ENCODE measurements around the gene SMIM35.
A peak's percentile ranks its signal among the peaks of the same experiment; 100 is the strongest.
"Not testable (repeated sequence)": the region's sequence is repeated elsewhere in the genome, so short reads cannot be mapped to it uniquely, and the experiment has no call there.

SMIM35 gene

DNA sequence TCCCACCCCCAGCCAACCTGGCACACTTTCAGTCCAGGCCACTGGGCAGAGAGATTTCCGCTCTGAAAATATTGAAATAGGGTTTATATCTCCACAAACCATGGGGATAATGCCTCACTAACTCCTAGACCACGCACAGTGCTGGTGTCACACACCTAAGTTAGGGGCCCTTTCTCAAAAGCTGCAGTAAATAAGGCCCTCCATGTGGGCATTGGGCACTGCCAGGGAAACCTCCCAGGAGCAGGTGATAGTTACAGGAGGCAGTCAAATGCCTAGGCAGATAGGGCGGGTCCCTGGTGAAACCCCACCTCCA, 103.6 kb downstream of the SMIM35 start:
- DNase-seq (ENCODE audit: low spot score), result no peak

DNA sequence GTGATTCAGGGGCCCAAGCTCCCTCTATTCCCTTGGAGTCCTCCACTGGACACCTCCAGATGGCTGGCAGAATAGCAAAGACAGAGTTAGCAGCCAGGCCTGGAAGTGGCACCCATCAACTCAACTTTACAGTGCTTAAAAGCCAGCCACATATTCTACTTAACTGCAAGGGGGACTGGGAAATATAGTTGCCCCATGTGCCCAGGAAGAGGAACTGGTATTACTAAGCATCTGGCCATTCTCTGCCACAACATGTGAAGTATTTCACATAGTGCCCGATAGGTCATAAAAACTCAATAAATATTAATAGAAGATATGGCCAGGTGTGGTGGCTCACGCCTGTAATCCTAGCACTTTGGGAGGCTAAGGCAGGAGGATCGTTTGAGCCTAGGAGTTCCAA, 106.0 kb downstream of the SMIM35 start:
- no peak for DNase-seq (ENCODE audit: low spot score)

DNA sequence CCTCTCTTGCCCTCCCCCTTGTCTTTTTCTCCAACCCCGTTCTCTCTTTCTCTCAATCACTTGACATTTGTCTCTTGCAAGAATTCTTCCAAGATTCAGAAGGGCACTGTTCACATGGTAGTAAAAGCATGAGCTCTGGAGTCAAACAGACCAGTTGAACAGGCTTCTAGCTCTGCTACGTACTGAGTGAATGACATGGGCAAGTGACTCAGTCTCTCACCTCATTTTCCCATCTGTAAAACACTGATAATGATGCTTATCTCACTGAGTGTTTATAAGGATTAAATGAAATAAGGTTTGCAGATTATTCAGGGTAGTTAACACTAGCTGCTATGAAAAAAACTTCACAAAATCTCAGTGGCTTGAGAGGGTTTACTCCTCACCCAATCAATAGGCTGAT, 106.5 kb downstream of the SMIM35 start:
- DNase-seq (ENCODE audit: low spot score), result no peak

DNA sequence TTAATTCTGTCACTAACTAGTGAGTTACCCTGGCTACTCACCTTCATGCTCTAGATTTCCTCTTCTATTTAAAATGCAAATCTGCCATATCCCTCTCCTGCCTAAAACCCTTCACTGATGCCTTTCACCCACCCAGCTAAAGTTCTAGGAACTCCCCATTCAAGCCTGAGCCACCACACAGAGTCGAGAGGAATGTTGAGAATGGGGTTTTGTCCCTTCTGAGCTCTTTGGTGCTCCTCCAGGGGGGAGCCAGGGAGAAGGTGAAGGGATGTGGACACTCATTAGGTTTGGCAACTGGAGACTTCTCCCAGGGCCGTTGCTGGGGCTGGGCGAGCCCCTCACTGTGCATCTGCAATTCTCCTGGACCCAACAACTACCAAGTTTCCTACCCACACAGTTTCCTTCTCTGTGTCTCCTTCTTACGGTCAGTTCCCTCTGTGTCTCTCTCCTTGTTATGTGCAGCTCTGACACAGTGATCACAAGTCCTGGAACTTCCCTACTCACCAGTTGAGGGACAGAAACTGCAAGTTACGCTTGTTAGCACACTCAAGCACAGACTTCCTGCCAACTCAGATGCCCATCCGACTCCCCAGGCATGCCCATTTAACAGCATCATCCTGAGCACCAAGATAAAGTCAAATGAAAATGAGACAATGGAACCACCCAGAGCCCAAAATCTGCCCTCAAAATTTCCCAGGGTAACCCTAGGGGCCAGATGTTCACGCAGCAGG, 107.1 kb downstream of the SMIM35 start:
- DNase-seq (ENCODE audit: low spot score), result peak; percentile 3

DNA sequence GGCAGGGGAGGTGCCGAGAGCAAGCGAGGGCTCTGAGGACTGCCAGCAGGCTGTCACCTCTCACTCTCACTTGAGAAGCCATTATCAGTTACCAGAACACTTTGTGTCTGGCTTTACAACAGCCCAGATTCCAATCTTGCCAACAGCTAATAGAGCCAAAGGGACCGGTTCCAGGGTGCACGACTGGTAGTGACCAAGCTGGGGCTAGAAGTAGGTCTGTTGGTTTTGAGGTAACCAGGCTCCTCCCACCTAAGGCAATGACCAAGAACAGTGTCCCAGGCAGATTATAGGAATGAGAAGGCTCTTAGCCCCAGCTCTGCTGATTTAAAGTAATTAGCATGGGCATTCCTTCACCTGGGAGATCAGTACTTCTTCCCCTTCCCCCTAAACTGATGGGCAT, 107.8 kb downstream of the SMIM35 start:
- no peak for DNase-seq (ENCODE audit: low spot score)

DNA sequence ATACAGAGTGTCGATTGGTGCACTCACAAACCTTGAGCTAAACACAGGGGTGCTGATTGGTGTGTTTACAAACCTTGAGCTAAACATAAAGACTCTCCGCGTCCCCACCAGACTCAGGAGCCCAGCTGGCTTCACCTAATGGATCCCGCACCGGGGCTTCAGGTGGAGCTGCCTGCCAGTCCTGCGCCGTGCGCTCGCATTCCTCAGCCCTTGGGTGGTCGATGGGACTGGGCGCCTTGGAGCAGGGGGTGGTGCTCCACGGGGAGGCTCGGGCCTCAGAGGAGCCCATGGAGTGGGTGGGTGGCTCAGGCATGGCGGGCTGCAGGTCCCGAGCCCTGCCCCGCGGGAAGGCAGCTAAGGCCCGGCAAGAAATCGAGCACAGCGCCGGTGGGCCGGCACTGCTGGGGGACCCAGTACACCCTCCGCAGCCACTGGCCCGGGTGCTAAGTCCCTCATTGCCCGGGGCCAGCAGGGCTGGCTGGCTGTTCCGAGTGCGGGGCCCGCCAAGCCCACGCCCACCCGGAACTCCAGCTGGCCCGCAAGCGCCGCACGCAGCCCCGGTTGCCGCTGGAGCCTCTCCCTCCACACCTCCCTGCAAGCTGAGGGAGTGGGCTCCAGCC, 108.4 kb downstream of the SMIM35 start:
- DNase-seq (ENCODE audit: low spot score), result not testable (repeated sequence)

DNA sequence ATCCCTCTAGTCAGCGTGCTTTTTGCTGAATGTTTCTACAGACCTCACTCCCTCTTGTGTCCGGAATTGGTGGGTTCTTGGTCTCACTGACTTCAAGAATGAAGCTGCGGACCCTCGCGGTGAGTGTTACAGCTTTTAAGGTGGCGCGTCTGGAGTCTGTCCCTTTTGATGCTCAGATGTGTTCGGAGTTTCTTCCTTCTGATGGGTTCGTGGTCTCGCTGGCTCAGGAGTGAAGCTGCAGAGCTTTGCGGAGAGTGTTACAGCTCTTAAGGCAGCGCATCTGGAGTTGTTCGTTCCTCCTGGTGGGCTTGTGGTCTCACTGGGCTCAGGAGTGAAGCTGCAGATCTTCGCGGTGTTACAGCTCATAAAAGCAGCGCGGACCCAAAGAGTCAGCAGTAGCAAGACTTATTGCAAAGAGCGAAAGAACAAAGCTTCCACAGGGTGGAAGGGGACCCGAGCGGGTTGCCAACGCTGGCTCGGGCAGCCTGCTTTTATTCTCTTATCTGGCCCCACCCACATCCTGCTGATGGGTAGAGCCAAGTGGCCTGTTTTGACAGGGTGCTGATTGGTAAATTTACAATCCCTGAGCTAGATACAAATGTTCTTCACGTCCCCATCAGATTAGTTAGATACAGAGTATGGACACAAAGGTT, 109.0 kb downstream of the SMIM35 start:
- DNase-seq (ENCODE audit: low spot score), result not testable (repeated sequence)

DNA sequence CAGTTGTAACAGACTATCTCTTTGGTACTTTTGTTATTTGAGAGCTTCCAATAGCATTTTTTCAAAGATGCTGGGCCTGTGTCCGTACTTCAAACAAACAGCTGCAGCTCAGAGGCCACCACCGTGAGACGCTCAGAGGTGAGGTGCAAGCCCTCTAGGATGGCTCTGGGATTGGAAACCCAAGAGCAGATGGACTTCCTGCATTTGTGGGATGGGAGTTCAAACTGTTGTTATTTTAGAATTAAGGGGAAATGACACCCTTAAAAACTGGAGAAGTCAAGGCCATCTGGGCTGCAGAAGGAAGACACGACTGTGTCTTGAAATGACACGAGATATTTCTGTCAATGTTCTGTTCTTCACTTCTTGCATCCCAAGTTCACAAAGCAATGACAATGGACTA, 109.7 kb downstream of the SMIM35 start:
- DNase-seq (ENCODE audit: low spot score), result no peak

DNA sequence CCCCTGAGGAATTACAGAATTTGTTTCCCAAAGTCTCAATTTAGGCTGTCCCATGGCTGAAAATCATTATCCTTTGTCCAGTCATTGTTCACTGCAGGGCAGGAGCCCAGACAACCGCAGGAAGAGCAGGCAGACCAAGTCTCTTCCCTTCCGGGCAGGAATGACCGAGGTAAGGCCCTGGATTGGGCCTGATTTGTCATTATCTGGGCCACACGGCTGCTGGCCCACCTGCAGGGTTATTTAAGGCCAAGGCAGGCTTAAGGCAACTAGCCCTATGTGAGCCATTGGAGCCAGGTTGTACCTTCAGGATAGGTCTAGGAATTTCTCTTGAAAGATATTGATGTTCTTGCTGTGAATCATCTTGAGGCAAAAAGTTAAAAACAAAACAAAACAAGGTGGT, 110.3 kb downstream of the SMIM35 start:
- no peak for DNase-seq (ENCODE audit: low spot score)

DNA sequence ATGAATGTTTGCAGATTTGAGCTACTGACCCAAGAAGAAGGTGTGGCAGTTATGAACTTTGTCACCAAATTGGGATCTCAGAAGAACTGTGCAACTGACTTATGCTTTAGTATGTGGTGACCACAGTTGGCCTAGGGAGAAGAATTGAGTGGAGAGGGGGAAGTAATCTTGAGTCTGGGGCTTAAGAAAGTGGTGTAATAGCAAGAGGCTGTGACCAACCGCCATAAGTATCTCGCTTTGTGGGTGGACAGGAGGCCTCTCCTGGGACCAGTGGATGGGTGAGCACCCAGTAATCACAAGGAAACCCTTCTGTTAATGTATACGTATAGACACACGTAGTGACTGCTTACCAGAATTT, 113.3 kb downstream of the SMIM35 start:
- DNase-seq (ENCODE audit: low spot score), result no peak

DNA sequence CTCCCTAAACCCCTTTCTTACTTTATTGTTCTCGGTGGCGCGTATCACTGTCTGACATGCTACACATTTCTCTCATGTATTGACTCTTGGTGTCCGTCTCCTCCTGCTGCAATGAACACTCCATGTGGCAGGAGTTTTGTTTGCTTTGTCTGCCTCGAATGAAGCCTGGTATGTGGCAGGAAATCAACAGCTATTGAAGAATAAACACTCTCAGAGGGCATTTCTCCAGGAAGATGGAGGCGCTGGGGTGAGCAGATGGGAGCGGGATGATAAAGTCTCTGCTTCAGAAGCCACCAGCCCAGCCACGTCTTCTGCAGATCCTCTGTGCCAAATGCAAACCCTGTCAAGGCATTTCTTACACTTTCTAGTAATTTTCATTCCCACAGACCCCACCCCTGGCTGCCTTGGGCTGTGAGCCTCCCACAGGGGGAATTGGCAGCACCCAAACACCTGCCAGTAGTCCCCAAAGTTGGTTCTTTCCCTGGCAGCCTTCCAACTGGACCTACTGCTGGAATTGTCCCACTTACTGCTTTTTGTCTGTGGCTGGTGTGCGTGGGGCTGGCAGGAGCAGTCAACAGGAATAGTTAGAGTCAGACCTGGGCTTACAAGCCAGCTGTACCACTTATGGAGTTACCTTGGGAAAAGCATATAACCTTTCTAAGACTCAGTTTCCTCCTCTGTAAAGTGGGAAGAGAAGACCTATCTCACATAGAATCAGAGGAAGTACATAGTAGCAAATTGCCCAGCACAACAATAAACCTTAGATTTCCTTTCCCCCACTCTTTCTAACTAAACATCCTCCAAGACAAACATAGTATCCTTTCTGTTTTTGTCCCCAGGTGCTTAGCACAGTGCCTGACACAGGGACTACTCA, 113.9 kb downstream of the SMIM35 start:
- no peak for DNase-seq (ENCODE audit: low spot score)

DNA sequence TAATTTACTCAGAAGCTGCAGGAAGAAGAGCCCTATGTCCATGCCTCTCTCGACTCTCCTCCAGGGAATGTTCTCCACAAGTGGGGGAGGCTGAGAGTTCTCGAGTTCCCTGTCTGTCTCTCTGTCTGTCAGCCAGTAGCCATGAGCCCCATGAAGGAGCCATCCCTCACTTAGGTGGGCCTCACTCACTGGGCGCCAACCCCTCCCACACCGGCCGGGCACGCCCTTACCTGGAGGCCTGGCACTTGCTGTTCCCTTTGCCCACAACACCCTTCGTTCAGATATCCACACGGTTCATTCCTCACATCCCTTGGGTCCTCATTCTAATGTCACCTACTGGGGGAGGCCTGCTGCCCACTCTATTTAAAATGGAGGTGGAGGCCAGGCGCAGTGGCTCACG, 114.7 kb downstream of the SMIM35 start:
- DNase-seq (ENCODE audit: low spot score), result no peak

DNA sequence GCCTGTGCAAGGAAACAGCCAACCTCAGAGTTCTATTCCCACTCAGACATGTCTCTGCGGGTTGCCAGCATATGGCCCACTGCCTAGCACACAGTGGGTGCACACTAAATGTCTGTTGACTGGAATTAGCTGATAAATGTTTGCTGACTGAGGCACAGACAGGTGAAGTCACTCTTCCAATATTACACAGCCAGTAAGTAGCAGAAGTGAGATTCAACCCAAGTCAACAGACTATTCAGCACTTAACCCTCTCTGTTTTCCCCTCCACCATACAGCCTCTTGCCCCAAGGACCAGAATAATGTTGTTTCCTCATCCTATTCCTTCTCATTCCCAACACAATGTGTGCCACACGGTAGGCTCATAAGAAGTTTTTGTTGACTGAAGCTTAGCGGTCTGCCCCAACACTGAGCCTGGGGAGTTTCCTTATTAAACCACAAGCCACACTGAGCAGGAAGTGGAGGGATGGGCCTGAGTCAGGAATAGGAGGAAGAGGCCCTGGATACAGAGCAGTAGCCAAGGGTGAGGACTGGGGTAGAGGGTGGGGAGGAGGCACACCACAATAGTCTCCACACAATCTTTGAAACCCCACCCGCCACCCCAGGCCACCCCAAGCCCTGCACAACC, 116.3 kb downstream of the SMIM35 start:
- DNase-seq (ENCODE audit: low spot score), result no peak

DNA sequence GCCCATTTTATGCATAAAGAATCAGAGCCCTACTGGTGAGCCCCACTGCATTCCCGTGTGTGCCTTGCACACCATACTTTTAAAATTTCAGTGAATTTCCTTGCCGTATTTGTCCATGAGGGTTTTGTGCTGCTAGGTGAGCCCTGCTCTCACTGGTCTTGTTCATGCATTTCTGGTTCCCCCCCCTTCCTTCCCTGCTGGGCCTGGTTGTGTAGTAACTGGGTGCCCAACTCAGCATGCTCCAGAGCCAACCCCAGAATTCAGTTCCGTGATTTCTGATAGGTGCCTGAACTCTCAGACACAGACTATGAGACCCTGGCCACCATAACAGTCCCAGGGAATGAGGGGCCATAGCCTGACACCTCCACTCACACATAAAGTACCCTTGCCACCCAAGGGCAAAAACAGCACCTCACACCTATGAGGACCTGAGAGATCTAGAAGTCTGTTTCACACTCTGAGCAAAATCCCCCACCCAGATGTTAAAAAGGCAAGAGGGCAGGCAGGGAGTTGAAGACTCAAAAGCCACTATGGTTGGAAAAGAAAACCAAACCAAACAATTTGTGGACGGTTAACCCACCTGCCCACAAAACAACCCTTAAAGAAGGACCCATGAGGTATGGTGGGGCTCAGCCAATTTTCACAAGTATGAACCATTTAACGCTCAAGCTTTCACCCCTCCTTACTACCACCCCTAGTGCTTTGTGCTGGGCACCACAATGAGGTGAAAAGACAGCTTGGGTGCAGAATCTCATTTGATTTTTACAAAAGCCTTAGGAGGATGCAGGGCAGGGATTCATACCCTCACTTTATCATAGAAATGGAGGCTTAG, 117.4 kb downstream of the SMIM35 start:
- no peak for DNase-seq (ENCODE audit: low spot score)

DNA sequence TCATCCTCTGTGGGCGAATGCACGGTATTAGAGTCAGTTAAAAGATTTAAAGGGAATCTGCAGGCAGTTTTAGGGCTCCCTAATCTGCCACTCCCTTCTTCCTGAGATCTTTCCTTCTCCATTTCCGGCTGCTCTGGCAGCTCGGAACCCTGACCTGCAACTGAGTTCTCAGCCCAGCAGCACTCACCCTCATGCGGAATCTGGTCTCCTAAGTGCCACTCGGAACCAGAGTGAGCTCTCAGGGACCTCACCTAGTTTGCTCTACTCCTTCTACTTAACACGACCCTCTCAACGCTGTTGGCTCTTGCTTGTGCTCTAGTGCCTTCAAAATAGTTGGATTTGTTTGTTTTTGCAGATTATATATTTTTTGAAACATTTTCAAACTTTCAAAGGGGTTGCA, 119.9 kb downstream of the SMIM35 start:
- no peak for DNase-seq (ENCODE audit: low spot score)

DNA sequence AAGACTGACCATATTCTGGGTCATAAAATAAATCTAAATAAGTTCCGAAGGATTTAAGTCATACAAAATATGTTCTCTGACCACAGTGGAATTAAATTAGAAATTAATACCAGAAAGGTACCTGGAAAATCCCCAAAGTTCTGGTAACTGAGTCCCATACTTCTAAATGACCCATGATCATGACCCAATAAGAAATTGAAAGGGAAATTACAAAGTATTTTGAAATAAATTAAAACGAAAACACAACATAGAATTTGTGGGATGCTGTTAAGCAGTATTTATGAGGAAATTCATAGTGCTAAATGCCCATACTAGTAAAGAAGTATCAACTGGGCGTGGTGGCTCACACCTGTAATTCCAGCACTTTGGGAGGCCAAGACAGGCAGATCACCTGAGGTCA, 123.9 kb downstream of the SMIM35 start:
- no peak for DNase-seq (ENCODE audit: low spot score)

DNA sequence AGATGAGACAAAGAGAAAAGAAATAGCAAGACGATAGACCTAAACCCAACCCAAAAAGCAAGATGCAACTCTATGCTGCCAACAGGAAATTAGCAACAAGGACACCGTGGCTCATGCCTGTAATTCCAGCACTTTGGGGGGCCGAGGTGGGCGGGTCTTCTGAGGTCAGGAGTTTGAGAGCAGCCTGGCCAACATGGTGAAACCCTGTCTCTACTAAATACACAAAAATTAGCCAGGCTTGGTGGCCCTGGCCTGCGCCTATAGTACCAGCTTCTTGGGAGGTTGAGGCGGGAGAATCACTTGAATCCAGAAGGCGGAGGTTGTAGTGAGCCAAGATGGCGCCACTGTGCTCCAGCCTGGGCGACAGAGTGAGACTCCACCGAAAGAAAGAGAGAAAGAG, 124.9 kb downstream of the SMIM35 start:
- no peak for DNase-seq (ENCODE audit: low spot score)

DNA sequence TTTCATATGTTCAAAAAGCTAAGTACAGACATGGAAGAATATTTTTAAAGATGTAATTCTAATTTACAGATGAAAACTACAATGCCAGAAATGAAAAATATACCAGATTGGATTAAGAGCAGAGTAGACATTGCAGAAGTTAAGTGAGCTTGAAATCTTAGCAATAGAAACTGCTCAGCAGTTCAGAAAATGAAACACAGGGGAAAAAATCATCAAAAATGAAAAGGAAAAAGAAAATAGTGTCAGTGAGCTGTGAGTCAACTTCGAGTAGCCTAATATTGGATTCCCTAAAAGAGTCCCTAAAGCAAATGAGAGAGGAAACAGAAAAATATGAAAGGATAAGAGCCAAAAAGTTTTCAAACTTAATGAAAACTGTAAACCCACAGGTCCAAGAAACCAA, 126.4 kb downstream of the SMIM35 start:
- no peak for DNase-seq (ENCODE audit: low spot score)

DNA sequence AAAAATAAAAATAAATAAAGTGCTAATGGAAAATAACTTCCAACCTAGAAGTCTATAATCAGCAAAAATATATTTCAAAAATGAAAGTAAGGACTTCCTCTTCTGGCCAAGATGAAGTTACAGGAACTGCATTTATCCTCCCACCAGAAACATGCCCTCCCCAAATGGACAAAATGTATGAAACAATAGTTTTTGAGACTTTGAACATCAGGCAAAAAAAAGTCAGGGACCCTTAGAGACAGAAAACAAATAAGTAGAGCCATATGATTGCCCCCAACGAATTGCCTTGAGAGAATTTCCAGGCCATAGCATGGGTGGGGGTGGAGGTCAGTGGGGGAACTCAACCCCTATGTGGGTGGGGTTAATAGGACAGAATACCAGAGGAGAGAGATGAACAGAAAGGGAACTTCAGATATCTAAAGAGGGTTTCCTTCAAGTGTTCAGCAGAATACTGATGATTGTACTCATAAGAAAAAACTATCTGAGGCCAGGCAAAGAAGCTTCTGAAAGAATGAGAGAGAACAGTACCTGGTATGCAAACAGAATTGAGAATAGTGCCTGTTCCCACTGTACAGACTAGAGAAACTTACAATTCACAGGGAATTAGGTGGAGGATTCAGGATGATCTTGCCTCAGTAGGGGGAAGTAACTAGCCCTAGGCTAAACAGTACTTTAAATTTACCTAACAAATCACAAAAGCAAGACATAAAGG, 127.2 kb downstream of the SMIM35 start:
- DNase-seq (ENCODE audit: low spot score), result no peak

DNA sequence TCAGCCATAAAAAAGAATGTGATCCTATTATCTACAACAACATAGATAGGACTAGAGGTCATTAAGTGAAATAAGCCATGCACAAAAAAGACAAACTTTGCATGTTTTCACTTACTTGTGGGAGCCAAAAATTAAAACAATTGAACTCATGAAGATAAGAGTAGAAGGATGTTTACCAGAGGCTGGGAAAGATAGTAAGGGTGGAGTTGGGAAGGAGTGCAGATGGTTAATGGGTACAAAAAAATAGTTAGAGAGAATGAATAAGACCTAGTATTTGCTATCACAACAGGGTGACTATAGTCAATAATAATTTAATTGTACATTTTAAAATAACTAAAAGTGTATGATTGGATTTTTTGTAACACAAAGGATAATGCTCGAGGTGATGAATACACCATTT, 127.8 kb downstream of the SMIM35 start:
- DNase-seq (ENCODE audit: low spot score), result no peak

Data from AG08396 (cell line).